HG03039 (cell line): ENCODE measurements around the gene IFRD2.

Experiments used
- ATAC-seq: cut with Tn5 transposase; IDR thresholded peaks from one replicate; pipeline ENCODE4 v1.9.1; 2021; ENCODE audit warnings: mild to moderate bottlenecking, moderate library complexity; ENCODE audit not compliant: unreplicated experiment

Gene IFRD2

GRCh38 chr3:50292159-50293078, at the start of gene IFRD2:
IFRD2 (minus strand) TSS chr3:50292429; CDS start chr3:50292274, 155 bp downstream.
- peak; percentile 86 for ATAC-seq

- no peak for ATAC-seq
Observed at GRCh38 chr3:50341537-50341936, 49.3 kb upstream of the IFRD2 start.

GRCh38 chr3:50340448-50341329, 48.5 kb upstream of the IFRD2 start, which contains the start of gene RASSF1:
RASSF1 (minus strand) TSS chr3:50340836; CDS start chr3:50340805, 31 bp downstream.
- no peak for ATAC-seq

- ATAC-seq: no peak
Observed at GRCh38 chr3:50340147-50340447, 47.9 kb upstream of the IFRD2 start.

GRCh38 chr3:50339485-50340146, 47.4 kb upstream of the IFRD2 start:
- ATAC-seq: no peak

GRCh38 chr3:50338965-50339364, 46.7 kb upstream of the IFRD2 start:
- no peak for ATAC-seq

GRCh38 chr3:50337175-50337861, 45.1 kb upstream of the IFRD2 start:
- ATAC-seq: peak; percentile 70

GRCh38 chr3:50336452-50337174, 44.4 kb upstream of the IFRD2 start:
- ATAC-seq: peak; percentile 34

- ATAC-seq: no peak
Observed at GRCh38 chr3:50334339-50335075, 42.3 kb upstream of the IFRD2 start.

GRCh38 chr3:50333744-50334328, 41.6 kb upstream of the IFRD2 start:
- no peak for ATAC-seq

- no peak for ATAC-seq
Observed at GRCh38 chr3:50331364-50331907, 39.2 kb upstream of the IFRD2 start.

GRCh38 chr3:50330330-50330729, 38.1 kb upstream of the IFRD2 start:
- no peak for ATAC-seq

- peak; percentile 84 for ATAC-seq
Observed at GRCh38 chr3:50327943-50328691, 35.9 kb upstream of the IFRD2 start, which contains the start of gene TUSC2. TUSC2 (minus strand) TSS chr3:50328223; CDS start chr3:50328099, 124 bp downstream.

GRCh38 chr3:50327129-50327528, 34.9 kb upstream of the IFRD2 start:
- ATAC-seq: no peak

GRCh38 chr3:50326182-50326541, 33.9 kb upstream of the IFRD2 start:
- ATAC-seq: no peak

- ATAC-seq: no peak
Observed at GRCh38 chr3:50325497-50326181, 33.4 kb upstream of the IFRD2 start.

GRCh38 chr3:50325113-50325480, 32.9 kb upstream of the IFRD2 start:
- no peak for ATAC-seq
